Breast epithelium (tissue), 4 donors: Measurements from ENCODE around the gene GRIA4. TPM values are rescaled to one million over a fixed set of nuclear protein-coding genes. Genes with fewer than 3 reads are reported as not detected.
A peak's percentile ranks its signal among the peaks of the same experiment; 100 is the strongest.

Source experiments
- DNase-seq, 2 donors: peaks; one replicate each; pipeline ENCODE4 v3.0.0-alpha.2; 2019; ENCODE audit warnings: low spot score in 2 of 2
- H3K27ac ChIP-seq, 2 donors: fragments of 200-600 bp; sonication (generic) in 1 of 2; one replicate each; pipeline ENCODE4 v1.5.1; 2016 to 2019; ENCODE audit warnings: mild to moderate bottlenecking in 1 of 2
- H3K27me3 ChIP-seq, 2 donors: fragments of 200-600 bp; sonication (generic) in 1 of 2; one replicate each; pipeline versions ENCODE4 v1.5.1 to v1.6.0; 2017 to 2019; ENCODE audit warnings: control low read depth in 1 of 2, mild to moderate bottlenecking in 1 of 2
- H3K36me3 ChIP-seq: fragments of 200-600 bp; one replicate; pipeline ENCODE4 v1.5.1; 2019
- H3K4me1 ChIP-seq, 2 donors: fragments of 200-600 bp; sonication (generic); one replicate each; pipeline ENCODE4 v1.5.1; 2016 to 2019; ENCODE audit warnings: control low read depth in 1 of 2
- H3K4me3 ChIP-seq, 3 donors: fragments of 200-600 bp; sonication (generic); 1 replicate in 2 of 3; 2 replicates in 1 of 3; pipeline ENCODE4 v1.5.1; 2016 to 2019; ENCODE audit warnings: mild to moderate bottlenecking in 3 of 3, moderate library complexity in 2 of 3
- H3K9me3 ChIP-seq, 2 donors: fragments of 200-600 bp; sonication (generic) in 1 of 2; one replicate each; pipeline ENCODE4 v1.5.1; 2016 to 2019; ENCODE audit warnings: control low read depth in 1 of 2
- CTCF ChIP-seq, 3 donors: fragments of 450-650 bp; IDR thresholded peaks; one replicate each; pipeline ENCODE4 v1.5.1; 2016 to 2017; ENCODE audit warnings: antibody characterized with exemption in 3 of 3, mild to moderate bottlenecking in 3 of 3, moderate library complexity in 3 of 3
- POLR2A ChIP-seq: fragments of 450-650 bp; IDR thresholded peaks from one replicate; pipeline ENCODE4 v1.6.1; 2016; ENCODE audit warnings: antibody characterized with exemption, mild to moderate bottlenecking, moderate library complexity
- POLR2AphosphoS5 ChIP-seq, 3 donors: sonication (generic); formaldehyde crosslinking; IDR thresholded peaks; one replicate each; pipeline ENCODE4 v1.6.1; 2017; ENCODE audit warnings: antibody characterized with exemption in 3 of 3
- intact Hi-C: fragments of 100-400 bp; cut with DNase I; formaldehyde crosslinking; loops from one replicate; pipeline ENCODE4 v1.15.1; 2023; ENCODE audit warnings: low total_unique reads
- total RNA-seq, 3 donors: library from RNA; depleted of rRNA; stranded (reverse); fragments of >200 nt; gene quantifications; one replicate each; pipeline ENCODE4 v1.1.0, GENCODE V29; 2016

The GRIA4 gene
- total RNA-seq, 3 donors from 2014 or later = 14.1 to 27.7 TPM; not detected in 1

- H3K4me1 ChIP-seq = no peaks in the 10 kb centered on the region
Measured at GRCh38 chr11:105857728-105858127, 247.9 kb downstream of the GRIA4 start.

GRCh38 chr11:105858841-105859240 lies 249.0 kb downstream of the GRIA4 start:
- intact Hi-C loops = no loop called here

More at GRCh38 chr11:105857728-105858127, 247.9 kb downstream of the GRIA4 start:
- Histone ChIP-seq H3K27me3 (no peaks in the 10 kb centered on the region), H3K36me3 (no peaks in the 10 kb centered on the region), H3K27ac (no peak overlapping the region), H3K9me3 (no peaks in the 10 kb centered on the region), H3K4me3 (no peak overlapping the region)
- TF ChIP-seq CTCF (IDR thresholded peaks at IDR 0.05) = no peak
- no peak for TF ChIP-seq POLR2AphosphoS5 (IDR thresholded peaks at IDR 0.05)
- no peak for TF ChIP-seq POLR2A
- DNase-seq = no peak
- intact Hi-C loops = no loop called here

GRCh38 chr11:105860105-105860504 lies 250.2 kb downstream of the GRIA4 start:
- Histone ChIP-seq H3K27ac (no peak overlapping the region), H3K4me3 (no peak overlapping the region), H3K4me1 (no peaks in the 10 kb centered on the region), H3K27me3 (no peaks in the 10 kb centered on the region), H3K36me3 (no peaks in the 10 kb centered on the region), H3K9me3 (no peaks in the 10 kb centered on the region)
- no peak for TF ChIP-seq POLR2AphosphoS5 (IDR thresholded peaks at IDR 0.05)
- no peak for TF ChIP-seq CTCF (IDR thresholded peaks at IDR 0.05)
- TF ChIP-seq POLR2A = no peak
- DNase-seq = no peak
- intact Hi-C loops = no loop called here

More at GRCh38 chr11:105858841-105859240, 249.0 kb downstream of the GRIA4 start:
- H3K9me3 ChIP-seq = no peaks in the 10 kb centered on the region
- no peak for DNase-seq
- H3K27me3 ChIP-seq = no peaks in the 10 kb centered on the region
- no peak overlapping the region for H3K27ac ChIP-seq
- TF ChIP-seq CTCF (IDR thresholded peaks at IDR 0.05) (no peak), POLR2AphosphoS5 (IDR thresholded peaks at IDR 0.05) (no peak)
- no peak overlapping the region for H3K4me3 ChIP-seq
- H3K36me3 ChIP-seq = no peaks in the 10 kb centered on the region
- H3K4me1 ChIP-seq = no peaks in the 10 kb centered on the region

GRCh38 chr11:105861225-105861624 lies 251.4 kb downstream of the GRIA4 start:
- Histone ChIP-seq H3K4me1 (no peaks in the 10 kb centered on the region), H3K9me3 (no peaks in the 10 kb centered on the region), H3K27ac (no peak overlapping the region), H3K36me3 (no peaks in the 10 kb centered on the region), H3K27me3 (no peaks in the 10 kb centered on the region), H3K4me3 (no peak overlapping the region)
- DNase-seq = no peak
- intact Hi-C loops = no loop called here
- TF ChIP-seq POLR2A = no peak
- TF ChIP-seq POLR2AphosphoS5 (IDR thresholded peaks at IDR 0.05) = no peak
- TF ChIP-seq CTCF (IDR thresholded peaks at IDR 0.05) = no peak

GRCh38 chr11:105862736-105863367 lies 253.0 kb downstream of the GRIA4 start:
- no peaks in the 10 kb centered on the region for H3K9me3 ChIP-seq
- DNase-seq = no peak
- no peaks in the 10 kb centered on the region for H3K4me1 ChIP-seq
- H3K36me3 ChIP-seq = no peaks in the 10 kb centered on the region
- no peaks in the 10 kb centered on the region for H3K27me3 ChIP-seq
- TF ChIP-seq POLR2AphosphoS5 (IDR thresholded peaks at IDR 0.05) = no peak
- peak in 2 of 3 donors; percentile 44 to 66 for TF ChIP-seq CTCF (IDR thresholded peaks at IDR 0.05)
- intact Hi-C loops = no loop called here
- no peak overlapping the region for H3K27ac ChIP-seq
- H3K4me3 ChIP-seq = no peak overlapping the region
